H1 (cell line): ENCODE results near the gene MDFI.

Experiments used
- CTCF ChIP-seq, 3 experiments: IDR thresholded peaks; 1 replicate in 2 of 3; 2 replicates in 1 of 3; pipeline versions ENCODE4 v1.5.1 to v1.6.1; 2011; ENCODE audit warnings: low read length in 3 of 3, mild to moderate bottlenecking in 3 of 3, inconsistent platforms in 2 of 3, low read depth in 1 of 3, moderate library complexity in 1 of 3; ENCODE audit not compliant: insufficient read depth in 1 of 3; ENCODE audit errors: control extremely low read depth in 1 of 3
- RNF2 ChIP-seq: fragments of 200-900, 300-1000 bp; sonication (generic); IDR thresholded peaks from 2 replicates; pipeline ENCODE4 v1.7.1; 2016; ENCODE audit warnings: borderline replicate concordance, low read depth, mild to moderate bottlenecking, antibody characterized with exemption, low read length; ENCODE audit not compliant: poor library complexity, severe bottlenecking; ENCODE audit errors: missing control alignments
- SIN3A ChIP-seq, 2 experiments: IDR thresholded peaks in 1 of 2; conservative IDR thresholded peaks in 1 of 2; 2 replicates each; pipeline ENCODE4 v1.6.1; 2011 to 2012; ENCODE audit warnings: low read length in 2 of 2, improper control_type of control experiment in 1 of 2, low read depth in 1 of 2, mild to moderate bottlenecking in 1 of 2

GRCh38 chr6:41670703-41671360 is 32.6 kb downstream of the MDFI start:
- TF ChIP-seq SIN3A (conservative IDR thresholded peaks at IDR 0.05 in 1 of 2, IDR thresholded peaks at IDR 0.05 in 1 of 2; ENCODE audit: low read depth in 1 of 2, low read length in 2 of 2): no peak
- TF ChIP-seq RNF2: no peak
- no peak for TF ChIP-seq CTCF (IDR thresholded peaks at IDR 0.05; ENCODE audit: control extremely low read depth in 1 of 3, insufficient read depth in 1 of 3, low read depth in 1 of 3, low read length in 3 of 3)
